K562 (cell line): ENCODE results near the gene ABCA4. TPM values are rescaled to one million over a fixed set of nuclear protein-coding genes. Genes with fewer than 3 reads are reported as not detected.

Source experiments
- ATAC-seq: fragments of 200-7000 bp; cut with Tn5 transposase; 3 replicates; pipeline ENCODE4 v1.9.1; 2020; ENCODE audit warnings: moderate library complexity
- BruUV-seq: library from RNA; stranded (reverse); fragments of 400-500 nt; replicated peaks from 2 replicates; lab custom pipeline; 2021; lab: Mats Ljungman, UMichigan
- CTCF ChIA-PET: fragments of 300-600 bp; formaldehyde crosslinking; extraction: SDS; loops from one replicate; lab custom pipeline; 2021; ENCODE audit warnings: low intra/inter-chr PET ratio; lab: Yijun Ruan, JAX
- POLR2A ChIA-PET: fragments of 300-600, 350-650 bp; sonication (Branson Sonifier 250); formaldehyde crosslinking; extraction: SDS; loops from one replicate; lab custom pipeline; 2021; ENCODE audit warnings: antibody characterized with exemption, inconsistent platforms; lab: Yijun Ruan, JAX
- DNase-seq, 4 experiments: peaks; one replicate each; pipeline versions ENCODE4 v3.0.0 to v3.0.0-alpha.2; 2011 to 2018; ENCODE audit warnings: low spot score in 3 of 4, mixed read lengths in 3 of 4; ENCODE audit errors: extremely low read depth in 1 of 4
- FAIRE-seq: peaks from 2 replicates; lab custom pipeline; 2011; peaks lifted over from hg19 to GRCh38; lab: Jason Lieb, UNC
- H2AFZ ChIP-seq: 2 replicates; pipeline ENCODE4 v1.6.0; 2011; ENCODE audit warnings: low read depth, low read length, control low read depth, inconsistent platforms
- H3K27ac ChIP-seq: fragments of 200-600 bp; 3 replicates; pipeline ENCODE4 v1.8.0; 2011; ENCODE audit warnings: low read depth, mild to moderate bottlenecking, control low read depth, inconsistent platforms, low read length, moderate library complexity, mixed read lengths; ENCODE audit errors: extremely low read depth
- H3K27me3 ChIP-seq, 2 experiments: fragments of 300-600 bp in 1 of 2; 2 replicates in 1 of 2; 3 replicates in 1 of 2; pipeline versions ENCODE4 v1.6.0 to v1.8.0; 2011; ENCODE audit warnings: inconsistent platforms in 2 of 2, low read length in 2 of 2, mild to moderate bottlenecking in 1 of 2, mixed read lengths in 1 of 2, moderate library complexity in 1 of 2; ENCODE audit not compliant: control insufficient read depth in 2 of 2, insufficient read depth in 2 of 2
- H3K36me3 ChIP-seq: fragments of 300-600 bp; 3 replicates; pipeline ENCODE4 v1.8.0; 2011; ENCODE audit warnings: mild to moderate bottlenecking, low read length, inconsistent platforms; ENCODE audit not compliant: control insufficient read depth, insufficient read depth
- H3K4me1 ChIP-seq, 2 experiments: fragments of 200-600 bp in 1 of 2; replicated peaks in 1 of 2; 2 replicates in 1 of 2; 3 replicates in 1 of 2; pipeline versions ENCODE4 v1.5.1 to v1.8.0; 2011; ENCODE audit warnings: inconsistent platforms in 2 of 2, low read length in 2 of 2, mild to moderate bottlenecking in 1 of 2, mixed read lengths in 1 of 2, moderate library complexity in 1 of 2; ENCODE audit not compliant: control insufficient read depth in 2 of 2, insufficient read depth in 2 of 2
- H3K4me2 ChIP-seq: 2 replicates; pipeline ENCODE4 v1.6.1; 2011; ENCODE audit warnings: low read length, control low read depth, inconsistent platforms, mixed read lengths; ENCODE audit not compliant: insufficient read depth
- H3K4me3 ChIP-seq: fragments of 200-600 bp; sonication (generic), shearing (Covaris generic); 2 replicates; pipeline ENCODE4 v1.5.1; 2016; ENCODE audit warnings: control low read depth, inconsistent platforms
- H3K79me2 ChIP-seq: fragments of 200-600 bp; 3 replicates; pipeline ENCODE4 v1.8.0; 2011; ENCODE audit warnings: low read length, inconsistent platforms; ENCODE audit not compliant: control insufficient read depth, insufficient read depth
- H3K9ac ChIP-seq, 2 experiments: 2 replicates each; pipeline versions ENCODE4 v1.6.0 to v1.6.1; 2011; ENCODE audit warnings: low read depth in 2 of 2, low read length in 2 of 2, control low read depth in 1 of 2, inconsistent platforms in 1 of 2, mild to moderate bottlenecking in 1 of 2, mixed read lengths in 1 of 2; ENCODE audit not compliant: insufficient read depth in 1 of 2
- H3K9me1 ChIP-seq: one replicate; pipeline ENCODE4 v1.6.0; 2011; ENCODE audit warnings: inconsistent platforms, mild to moderate bottlenecking, low read length, moderate library complexity; ENCODE audit not compliant: control insufficient read depth, insufficient read depth
- H3K9me3 ChIP-seq: replicated peaks from 2 replicates; pipeline ENCODE4 v1.5.1; 2011; ENCODE audit warnings: low read depth, low read length, inconsistent platforms; ENCODE audit not compliant: control insufficient read depth, insufficient read depth
- H4K20me1 ChIP-seq: replicated peaks from 2 replicates; pipeline ENCODE4 v1.6.1; 2011; ENCODE audit warnings: low read length, inconsistent platforms, mixed read lengths; ENCODE audit not compliant: control insufficient read depth, insufficient read depth
- ILF3 ChIP-seq: fragments of 450-650 bp; IDR thresholded peaks from 2 replicates; pipeline ENCODE4 v1.6.1; 2018; ENCODE audit warnings: antibody characterized with exemption, mild to moderate bottlenecking, moderate library complexity, borderline replicate concordance
- WGBS: fragments of 100-300 bp; shearing (Covaris generic); methylation state at CpG from one replicate; pipeline ENCODE4 v1.1.6; 2016; ENCODE audit warnings: low coverage, mixed read lengths; ENCODE audit not compliant: insufficient coverage; ENCODE audit errors: missing lambda C conversion rate; 5-methylcytosine and 5-hydroxymethylcytosine counted together
- in situ Hi-C: fragments of 300-500 bp; cut with MboI; formaldehyde crosslinking; loops from 4 replicates; pipeline ENCODE4 v1.15.0; 2018; ENCODE audit warnings: inconsistent platforms, mixed read lengths
- intact Hi-C: fragments of 100-400 bp; cut with micrococcal nuclease; formaldehyde crosslinking; loops from 2 replicates; pipeline ENCODE4 v1.14.2; 2022
- polyA plus RNA-seq, 8 experiments: library from polyadenylated mRNA; depleted of rRNA in 4 of 8; stranded (reverse) in 5 of 8; unstranded in 3 of 8; fragments of >200 nt; fragmentation: Nextera tagmentation in 2 of 8; fragmentation: Illumina TruSeq in 1 of 8; extraction: Ambion mirVana in 2 of 8; extraction: Trizol in 1 of 8; gene quantifications; 2 replicates each; pipeline versions ENCODE4 v1.2.1 to v1.2.3, GENCODE V29; 2011 to 2014; ENCODE audit warnings: inconsistent platforms in 1 of 8, missing spikeins in 1 of 8
- total RNA-seq, 7 experiments: library from RNA; depleted of rRNA in 6 of 7; stranded (reverse); fragments of >200 nt in 6 of 7; fragmentation: Illumina TruSeq in 2 of 7; extraction: Trizol in 2 of 7; gene quantifications; 2 replicates each; pipeline versions ENCODE4 v1.2.1 to v1.2.3, GENCODE V29; 2011 to 2021; ENCODE audit warnings: low replicate concordance in 1 of 7
- TF ChIP-seq, protein P1 (sequence below): fragments of 200-800 bp; sonication (Bioruptor generic); IDR thresholded peaks from 2 replicates; pipeline ENCODE4 v1.6.1; 2017; ENCODE audit warnings: missing genetic modification characterization, missing compliant biosample characterization

ABCA4 gene
- total and polyA plus RNA-seq, 9 of the 15 experiments (the other 6 are each of a cell fraction or from before 2014, with no cell fraction given), result 0.01 to 0.04 TPM; not detected in 7

DNA sequence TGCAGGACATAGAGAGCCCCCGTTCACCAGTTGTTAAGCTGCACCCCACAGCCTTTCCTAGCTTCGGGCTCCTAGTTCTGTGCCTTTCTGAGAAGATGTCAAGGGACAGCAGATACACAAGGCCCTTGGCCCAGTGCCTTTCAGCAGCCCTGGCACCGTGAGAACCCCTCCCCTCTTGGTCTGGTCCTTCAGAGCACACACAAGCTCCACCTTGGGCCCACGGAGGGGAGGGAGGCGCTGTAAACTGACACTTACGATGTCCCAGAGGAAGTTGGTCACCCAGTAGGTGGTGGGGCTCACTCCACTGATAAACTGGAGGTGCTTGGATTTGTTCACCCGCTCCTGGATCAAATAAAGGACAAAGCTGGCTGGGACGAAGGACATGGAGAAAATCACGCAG is 101.6 kb downstream of the ABCA4 start:
- no peak overlapping the region for H3K27ac ChIP-seq
- WGBS, result 2% methylated on average over 9 of the region's 9 CpGs
- no peak overlapping the region for H3K4me3 ChIP-seq
- no peaks in the 10 kb centered on the region for H3K79me2 ChIP-seq
- FAIRE-seq (no peak), DNase-seq (no peak), ATAC-seq (no peak)
- peaks cover 0 to 15% of the 10 kb centered on the region in 2 experiments; a peak in 3 of 5 replicates for H3K4me1 ChIP-seq
- POLR2A ChIA-PET, result no interaction called here
- H3K9me3 ChIP-seq, result no peaks in the 10 kb centered on the region
- no peak overlapping the region for H2AFZ ChIP-seq
- no peaks in the 10 kb centered on the region for H3K9me1 ChIP-seq
- H3K27me3 ChIP-seq, result peaks cover 9 to 33% of the 10 kb centered on the region in 2 experiments; a peak in 4 of 5 replicates
- intact Hi-C loops, result no loop called here
- in situ Hi-C loops, result no loop called here
- BruUV-seq, result no TSS peak
- H3K4me2 ChIP-seq, result no peak overlapping the region
- no peak for TF ChIP-seq ILF3
- TF ChIP-seq, protein P1, sequence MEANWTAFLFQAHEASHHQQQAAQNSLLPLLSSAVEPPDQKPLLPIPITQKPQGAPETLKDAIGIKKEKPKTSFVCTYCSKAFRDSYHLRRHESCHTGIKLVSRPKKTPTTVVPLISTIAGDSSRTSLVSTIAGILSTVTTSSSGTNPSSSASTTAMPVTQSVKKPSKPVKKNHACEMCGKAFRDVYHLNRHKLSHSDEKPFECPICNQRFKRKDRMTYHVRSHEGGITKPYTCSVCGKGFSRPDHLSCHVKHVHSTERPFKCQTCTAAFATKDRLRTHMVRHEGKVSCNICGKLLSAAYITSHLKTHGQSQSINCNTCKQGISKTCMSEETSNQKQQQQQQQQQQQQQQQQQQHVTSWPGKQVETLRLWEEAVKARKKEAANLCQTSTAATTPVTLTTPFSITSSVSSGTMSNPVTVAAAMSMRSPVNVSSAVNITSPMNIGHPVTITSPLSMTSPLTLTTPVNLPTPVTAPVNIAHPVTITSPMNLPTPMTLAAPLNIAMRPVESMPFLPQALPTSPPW (CRISPR knock-in tag), result peak; percentile 21; the same call in 1 of the 2 replicates
- H3K9ac ChIP-seq, result no peak overlapping the region; a peak in 1 of 4 replicates
- no peaks in the 10 kb centered on the region for H4K20me1 ChIP-seq
- CTCF ChIA-PET, result no interaction called here
- no peaks in the 10 kb centered on the region for H3K36me3 ChIP-seq
